ENCODE results near the gene LCORL.
A peak's percentile ranks its signal among the peaks of the same experiment; 100 is the strongest.

The LCORL gene

DNA sequence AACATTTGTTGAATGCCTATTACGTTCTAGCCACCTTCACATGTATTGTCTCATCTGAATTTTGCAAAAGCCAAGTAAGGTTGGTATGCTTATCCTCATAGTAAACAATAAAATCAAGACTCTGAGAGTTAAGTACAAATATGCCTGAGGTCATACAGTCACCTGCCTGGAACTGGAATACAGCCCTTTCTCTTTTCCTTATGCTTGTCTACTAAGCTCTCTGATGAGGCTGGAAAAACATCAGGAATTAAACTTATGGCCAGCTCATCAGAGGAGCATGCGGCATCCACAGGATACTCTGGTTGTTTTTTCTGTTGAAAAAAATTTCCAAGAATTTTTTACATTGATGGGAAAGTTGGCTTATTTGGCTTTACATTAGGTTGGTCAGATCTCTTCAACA, 175.3 kb downstream of the LCORL start:
- no peak overlapping the region for H3K4me3 ChIP-seq (ENCODE audit: low read depth, low read length)
- TF ChIP-seq, protein P1, sequence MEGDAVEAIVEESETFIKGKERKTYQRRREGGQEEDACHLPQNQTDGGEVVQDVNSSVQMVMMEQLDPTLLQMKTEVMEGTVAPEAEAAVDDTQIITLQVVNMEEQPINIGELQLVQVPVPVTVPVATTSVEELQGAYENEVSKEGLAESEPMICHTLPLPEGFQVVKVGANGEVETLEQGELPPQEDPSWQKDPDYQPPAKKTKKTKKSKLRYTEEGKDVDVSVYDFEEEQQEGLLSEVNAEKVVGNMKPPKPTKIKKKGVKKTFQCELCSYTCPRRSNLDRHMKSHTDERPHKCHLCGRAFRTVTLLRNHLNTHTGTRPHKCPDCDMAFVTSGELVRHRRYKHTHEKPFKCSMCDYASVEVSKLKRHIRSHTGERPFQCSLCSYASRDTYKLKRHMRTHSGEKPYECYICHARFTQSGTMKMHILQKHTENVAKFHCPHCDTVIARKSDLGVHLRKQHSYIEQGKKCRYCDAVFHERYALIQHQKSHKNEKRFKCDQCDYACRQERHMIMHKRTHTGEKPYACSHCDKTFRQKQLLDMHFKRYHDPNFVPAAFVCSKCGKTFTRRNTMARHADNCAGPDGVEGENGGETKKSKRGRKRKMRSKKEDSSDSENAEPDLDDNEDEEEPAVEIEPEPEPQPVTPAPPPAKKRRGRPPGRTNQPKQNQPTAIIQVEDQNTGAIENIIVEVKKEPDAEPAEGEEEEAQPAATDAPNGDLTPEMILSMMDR (IDR thresholded peaks at IDR 0.05; ENCODE audit: low read depth, low read length), result no peak

DNA sequence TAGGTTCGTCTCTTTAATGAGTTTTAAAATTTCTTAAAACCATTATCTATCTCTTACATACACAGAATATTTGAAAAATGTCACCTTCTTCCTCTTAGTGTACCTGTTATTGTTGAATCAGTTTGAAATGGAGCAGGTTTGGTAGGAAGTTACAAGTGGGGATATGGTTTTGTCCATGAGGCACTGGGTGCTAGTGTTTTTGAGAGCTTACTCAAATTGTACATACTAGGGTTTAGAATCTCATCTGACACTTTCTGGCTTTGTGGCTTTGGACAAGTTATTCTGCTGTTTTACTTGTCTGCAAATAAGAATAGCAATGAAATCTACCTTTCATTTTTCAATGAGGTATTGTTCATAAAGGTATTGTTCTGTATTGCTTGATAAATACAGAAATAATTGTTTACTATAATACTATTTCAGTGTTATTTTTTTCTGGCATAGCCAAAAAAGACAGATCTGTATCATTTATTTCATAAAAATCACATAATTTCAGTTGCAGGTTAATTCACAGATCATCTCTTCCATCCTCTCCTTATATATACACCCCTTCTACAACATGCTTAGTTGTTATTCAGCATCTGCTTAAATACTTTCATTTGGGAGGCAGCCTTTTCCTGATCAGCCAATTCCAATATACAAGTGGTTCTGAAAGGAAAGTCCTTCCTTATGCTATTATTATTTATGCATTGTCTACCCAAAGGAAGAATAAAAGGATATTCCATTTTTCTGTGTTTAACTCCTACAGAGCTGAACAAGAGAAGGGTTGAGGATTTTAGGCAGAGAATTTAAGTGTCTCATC, 197.5 kb downstream of the LCORL start:
- H3K4me3 ChIP-seq (ENCODE audit: low read depth, low read length), result no peak overlapping the region
- TF ChIP-seq, protein P1 (IDR thresholded peaks at IDR 0.05; ENCODE audit: low read depth, low read length), result no peak

DNA sequence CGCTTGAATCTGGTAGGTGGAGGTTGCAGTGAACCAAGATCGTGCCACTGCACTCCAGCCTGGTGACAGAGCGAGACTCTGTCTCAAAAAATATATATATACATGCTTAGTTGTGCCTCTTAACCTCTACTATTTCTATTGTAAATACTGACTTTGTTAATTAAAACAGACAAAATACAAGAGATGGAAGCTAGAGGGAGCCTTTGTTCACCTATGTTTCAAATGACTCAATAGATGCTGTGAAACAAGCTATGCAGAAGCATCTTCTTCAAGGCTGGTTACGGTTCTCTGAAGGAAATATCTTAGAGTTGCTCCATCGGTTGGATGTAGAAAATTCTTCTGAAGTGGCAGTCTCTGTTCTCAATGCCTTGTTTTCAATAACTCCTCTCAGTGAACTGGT, 204.5 kb downstream of the LCORL start:
- H3K4me3 ChIP-seq (ENCODE audit: low read depth, low read length), result no peak overlapping the region
- TF ChIP-seq, protein P1 (IDR thresholded peaks at IDR 0.05; ENCODE audit: low read depth, low read length), result peak; percentile 3; the same call in 1 of the 2 replicates

DNA sequence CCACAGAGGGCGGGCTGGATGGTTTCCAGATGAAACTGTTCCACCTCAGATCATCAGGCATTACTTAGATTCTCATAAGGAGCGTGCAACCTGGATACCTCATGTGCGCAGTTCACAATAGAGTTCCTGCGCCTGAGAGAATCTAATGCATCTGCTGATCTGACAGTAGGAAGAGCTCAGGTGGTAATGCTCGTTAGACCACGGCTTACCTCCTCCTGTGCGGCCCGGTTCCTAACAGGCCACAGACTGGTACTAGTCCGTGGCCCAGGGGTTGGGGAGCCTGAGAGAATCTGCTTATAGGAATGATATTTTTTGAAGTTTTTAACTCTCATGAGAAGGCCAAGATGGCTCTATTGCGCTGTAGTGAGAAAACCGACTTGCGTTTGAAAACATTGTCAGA, 205.4 kb downstream of the LCORL start:
- TF ChIP-seq, protein P1 (IDR thresholded peaks at IDR 0.05; ENCODE audit: low read depth, low read length), result no peak
- H3K4me3 ChIP-seq (ENCODE audit: low read depth, low read length), result no peak overlapping the region

DNA sequence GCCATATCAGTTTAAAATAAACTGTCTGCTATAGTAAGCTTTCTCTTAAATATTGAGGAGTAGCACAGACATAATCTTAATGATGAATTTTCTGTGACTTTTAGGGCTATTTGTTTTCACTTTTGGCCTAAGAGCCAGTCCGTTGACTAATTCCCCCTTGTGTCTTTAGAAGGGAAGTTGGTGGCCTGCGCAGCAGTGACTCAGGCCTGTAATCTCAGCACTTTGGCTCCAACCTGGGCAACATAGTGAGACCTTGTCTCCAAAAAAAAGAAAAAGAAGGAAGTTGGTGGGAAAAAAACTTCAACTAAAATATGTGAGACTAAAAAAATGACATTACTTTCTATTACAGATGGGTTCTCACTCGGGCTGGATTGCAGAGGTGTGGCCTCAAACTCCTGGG, 207.4 kb downstream of the LCORL start:
- H3K4me3 ChIP-seq (ENCODE audit: low read depth, low read length), result no peak overlapping the region
- TF ChIP-seq, protein P1 (IDR thresholded peaks at IDR 0.05; ENCODE audit: low read depth, low read length), result no peak

DNA sequence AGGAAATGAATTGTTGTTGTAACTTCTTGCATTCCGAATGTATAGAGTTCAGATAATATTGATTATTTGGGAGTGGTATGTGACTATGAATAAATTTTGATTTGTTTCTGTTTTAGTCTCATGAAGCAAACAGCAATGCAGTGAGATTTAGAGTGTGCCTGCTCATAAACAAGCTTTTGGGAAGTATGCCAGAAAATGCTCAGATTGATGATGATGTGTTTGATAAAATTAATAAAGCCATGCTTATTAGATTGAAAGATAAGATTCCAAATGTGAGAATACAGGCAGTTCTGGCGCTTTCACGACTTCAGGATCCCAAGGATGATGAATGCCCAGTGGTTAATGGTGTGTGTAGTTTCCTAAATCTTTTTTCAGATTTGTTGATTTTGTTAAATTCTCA, 208.8 kb downstream of the LCORL start:
- peak overlapping the region; percentile 91 for H3K4me3 ChIP-seq (ENCODE audit: low read depth, low read length)
- TF ChIP-seq, protein P1 (IDR thresholded peaks at IDR 0.05; ENCODE audit: low read depth, low read length), result no peak

DNA sequence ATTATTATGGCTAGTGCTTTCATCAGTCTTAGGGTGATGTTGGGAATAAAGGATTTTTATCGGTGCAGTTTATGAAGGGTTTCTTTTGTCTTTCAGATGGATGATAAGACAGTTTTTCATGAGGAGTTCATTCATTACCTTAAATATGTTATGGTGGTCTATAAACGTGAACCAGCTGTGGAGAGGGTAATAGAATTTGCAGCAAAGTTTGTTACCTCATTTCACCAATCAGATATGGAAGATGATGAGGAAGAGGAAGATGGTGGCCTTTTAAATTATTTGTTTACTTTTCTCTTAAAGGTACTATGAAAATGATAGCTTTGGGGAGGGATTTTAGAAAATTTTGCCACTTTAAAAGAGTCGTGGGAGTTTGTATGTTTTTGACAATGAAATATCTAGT, 209.4 kb downstream of the LCORL start:
- TF ChIP-seq, protein P1 (IDR thresholded peaks at IDR 0.05; ENCODE audit: low read depth, low read length), result no peak
- peak overlapping the region; percentile 91 for H3K4me3 ChIP-seq (ENCODE audit: low read depth, low read length)
